WTC11 (cell line): ENCODE measurements around the gene ZFP62. TPM values are rescaled to one million over a fixed set of nuclear protein-coding genes. Genes with fewer than 3 reads are reported as not detected.
A peak's percentile ranks its signal among the peaks of the same experiment; 100 is the strongest.

ENCODE experiments used
- ATAC-seq: fragments of 200-7000 bp; cut with Tn5 transposase; 2 replicates; pipeline ENCODE4 v1.10.0; 2021; ENCODE audit warnings: mild to moderate bottlenecking, moderate library complexity
- CTCF ChIA-PET: fragments of 300-600 bp; sonication (Branson Sonifier 250); formaldehyde crosslinking; loops from one replicate; lab custom pipeline; 2021; ENCODE audit warnings: antibody characterized with exemption; lab: Charles Lee
- POLR2A ChIA-PET: fragments of 350-600 bp; sonication (Branson Sonifier 250); formaldehyde crosslinking; loops from one replicate; lab custom pipeline; 2021; ENCODE audit warnings: antibody characterized with exemption; lab: Charles Lee
- DNase-seq: peaks from one replicate; pipeline ENCODE4 v3.0.0; 2021; ENCODE audit warnings: low spot score
- H3K27ac Mint-ChIP-seq: 2 replicates; pipeline ENCODE4 v1.8.0; 2021; ENCODE audit warnings: mixed read lengths
- H3K27me3 Mint-ChIP-seq: 2 replicates; pipeline ENCODE4 v1.8.0; 2021; ENCODE audit warnings: low read depth, mild to moderate bottlenecking, moderate library complexity, mixed read lengths
- H3K36me3 Mint-ChIP-seq: 2 replicates; pipeline ENCODE4 v1.8.0; 2021; ENCODE audit warnings: mixed read lengths
- H3K4me1 Mint-ChIP-seq: 2 replicates; pipeline ENCODE4 v1.8.0; 2022; ENCODE audit warnings: mixed read lengths
- H3K4me3 Mint-ChIP-seq: 2 replicates; pipeline ENCODE4 v1.8.0; 2021; ENCODE audit warnings: mild to moderate bottlenecking, moderate library complexity, mixed read lengths
- H3K9me3 Mint-ChIP-seq: 2 replicates; pipeline ENCODE4 v1.8.0; 2021; ENCODE audit warnings: mixed read lengths
- CBFB ChIP-seq: sonication (generic); formaldehyde crosslinking; IDR thresholded peaks from 2 replicates; pipeline ENCODE4 v1.8.1; 2022; ENCODE audit warnings: mild to moderate bottlenecking, low read depth, missing genetic modification reagents
- E2F4 ChIP-seq: sonication (generic); formaldehyde crosslinking; IDR thresholded peaks from 2 replicates; pipeline ENCODE4 v1.8.1; 2022; ENCODE audit warnings: low read depth, mild to moderate bottlenecking, moderate library complexity, missing genetic modification reagents, borderline replicate concordance
- EMX1 ChIP-seq: fragments of 250-450 bp; sonication (Bioruptor Pico); IDR thresholded peaks from 2 replicates; pipeline ENCODE4 v1.8.0; 2021; ENCODE audit warnings: mild to moderate bottlenecking
- HMGA2 ChIP-seq: fragments of 250-450 bp; sonication (Bioruptor Pico); IDR thresholded peaks from 2 replicates; pipeline ENCODE4 v1.4.0; 2021; ENCODE audit warnings: mild to moderate bottlenecking, moderate library complexity
- IRF2 ChIP-seq: sonication (generic); formaldehyde crosslinking; IDR thresholded peaks from 2 replicates; pipeline ENCODE4 v1.8.0; 2022; ENCODE audit warnings: low read depth, missing genetic modification reagents, borderline replicate concordance
- JUN ChIP-seq: sonication (generic); formaldehyde crosslinking; IDR thresholded peaks from 2 replicates; pipeline ENCODE4 v1.8.0; 2023; ENCODE audit warnings: mild to moderate bottlenecking, missing genetic modification reagents
- MYBL2 ChIP-seq: sonication (generic); formaldehyde crosslinking; IDR thresholded peaks from 2 replicates; pipeline ENCODE4 v1.8.1; 2023; ENCODE audit warnings: mild to moderate bottlenecking, moderate library complexity, missing genetic modification reagents
- PRDM15 ChIP-seq: sonication (generic); formaldehyde crosslinking; IDR thresholded peaks from 2 replicates; pipeline ENCODE4 v1.8.0; 2022; ENCODE audit warnings: missing genetic modification reagents
- RELA ChIP-seq: sonication (generic); formaldehyde crosslinking; IDR thresholded peaks from 2 replicates; pipeline ENCODE4 v1.8.1; 2022; ENCODE audit warnings: missing genetic modification reagents, mild to moderate bottlenecking, borderline replicate concordance
- SP1 ChIP-seq: sonication (generic); formaldehyde crosslinking; conservative IDR thresholded peaks from 2 replicates; pipeline ENCODE4 v1.8.1; 2022; ENCODE audit warnings: missing genetic modification reagents
- TEAD4 ChIP-seq: sonication (generic); formaldehyde crosslinking; IDR thresholded peaks from 2 replicates; pipeline ENCODE4 v1.8.0; 2022; ENCODE audit warnings: mild to moderate bottlenecking, missing genetic modification reagents
- USF2 ChIP-seq: sonication (generic); formaldehyde crosslinking; IDR thresholded peaks from 2 replicates; pipeline ENCODE4 v1.8.1; 2023; ENCODE audit warnings: mild to moderate bottlenecking, missing genetic modification reagents, moderate library complexity
- ZBTB43 ChIP-seq: sonication (generic); formaldehyde crosslinking; IDR thresholded peaks from 2 replicates; pipeline ENCODE4 v1.8.1; 2023; ENCODE audit warnings: mild to moderate bottlenecking, missing genetic modification reagents
- ZNF121 ChIP-seq: sonication (generic); formaldehyde crosslinking; IDR thresholded peaks from 2 replicates; pipeline ENCODE4 v1.8.0; 2023; ENCODE audit warnings: missing genetic modification reagents
- ZNF416 ChIP-seq: fragments of 250-450 bp; sonication (Bioruptor Pico); IDR thresholded peaks from 2 replicates; pipeline ENCODE4 v1.9.0; 2021; ENCODE audit warnings: mild to moderate bottlenecking, inconsistent platforms
- total RNA-seq: library from RNA; stranded (reverse); gene quantifications from 3 replicates; pipeline ENCODE4 v1.2.3, GENCODE V29; 2021

ZFP62 gene
- total RNA-seq, 1 experiment from 2014 or later = 41.2 TPM

GRCh38 chr5:180818677-180819341 lies 42.3 kb downstream of the ZFP62 start:
- TF ChIP-seq EMX1 (no peak), HMGA2 (peak; percentile 79; the same call in 1 of the 2 replicates)
- CTCF ChIA-PET = interaction anchor here (0.8 to 0.9 kb wide), 3 partner anchors 29 to 270 kb away, joined by 3 read pairs; no protein-coding TSS in a partner anchor
- H3K4me1 Mint-ChIP-seq = peaks cover 27% of the 10 kb centered on the region
- H3K36me3 Mint-ChIP-seq = no peaks in the 10 kb centered on the region
- no peak for ATAC-seq
- DNase-seq = no peak
- peaks cover 3% of the 10 kb centered on the region; the same call in 1 of the 2 replicates for H3K27me3 Mint-ChIP-seq
- H3K9me3 Mint-ChIP-seq = no peaks in the 10 kb centered on the region
- H3K4me3 Mint-ChIP-seq = no peak overlapping the region
- H3K27ac Mint-ChIP-seq = no peak overlapping the region
- POLR2A ChIA-PET = interaction anchor here (1.2 kb wide), 1 partner anchor 13 kb away, joined by 4 read pairs; no protein-coding TSS in a partner anchor

GRCh38 chr5:180817893-180818674 lies 43.0 kb downstream of the ZFP62 start:
- H3K9me3 Mint-ChIP-seq = no peaks in the 10 kb centered on the region
- H3K27ac Mint-ChIP-seq = no peak overlapping the region
- CTCF ChIA-PET = interaction anchor here (0.8 to 1.1 kb wide), 5 partner anchors 13 to 270 kb away, joined by 3 to 5 read pairs (median 3); no protein-coding TSS in a partner anchor
- POLR2A ChIA-PET = interaction anchor here (1.2 kb wide), 1 partner anchor 14 kb away, joined by 4 read pairs; no protein-coding TSS in a partner anchor
- TF ChIP-seq IRF2 (no peak), JUN (CRISPR knock-in tag) (no peak)
- DNase-seq (no peak), ATAC-seq (no peak)
- no peak overlapping the region for H3K4me3 Mint-ChIP-seq
- peaks cover 3% of the 10 kb centered on the region; the same call in 1 of the 2 replicates for H3K27me3 Mint-ChIP-seq
- H3K4me1 Mint-ChIP-seq = peaks cover 27% of the 10 kb centered on the region
- H3K36me3 Mint-ChIP-seq = no peaks in the 10 kb centered on the region

GRCh38 chr5:180816608-180817534 lies 44.2 kb downstream of the ZFP62 start:
- peak; percentile 41; the same call in 1 of the 2 replicates for ATAC-seq
- peak overlapping the region; percentile 3; the same call in 1 of the 2 replicates for H3K4me3 Mint-ChIP-seq
- POLR2A ChIA-PET = interaction anchor here (0.6 kb wide), 1 partner anchor 43 kb away, joined by 5 read pairs; no protein-coding TSS in a partner anchor

GRCh38 chr5:180815293-180815917 lies 45.7 kb downstream of the ZFP62 start:
- Mint-ChIP-seq H3K4me1 (peaks cover 38% of the 10 kb centered on the region), H3K36me3 (no peaks in the 10 kb centered on the region), H3K9me3 (no peaks in the 10 kb centered on the region), H3K4me3 (no peak overlapping the region), H3K27ac (0 out of 2 replicates have a peak overlapping the region, but pooled peaks have one; percentile 37), H3K27me3 (peaks cover 3% of the 10 kb centered on the region; the same call in 1 of the 2 replicates)
- DNase-seq (no peak), ATAC-seq (no peak)
- POLR2A ChIA-PET = no interaction called here
- CTCF ChIA-PET = no interaction called here
- TF ChIP-seq CBFB (CRISPR knock-in tag) (no peak), ZNF416 (CRISPR knock-in tag) (no peak), E2F4 (no peak), MYBL2 (CRISPR knock-in tag) (no peak), RELA (CRISPR knock-in tag) (no peak), USF2 (CRISPR knock-in tag) (no peak), ZBTB43 (CRISPR knock-in tag) (no peak), PRDM15 (no peak), IRF2 (no peak)

More at GRCh38 chr5:180816608-180817534, 44.2 kb downstream of the ZFP62 start:
- peaks cover 34% of the 10 kb centered on the region for H3K4me1 Mint-ChIP-seq
- CTCF ChIA-PET = interaction anchor here (0.7 to 1.2 kb wide), 6 partner anchors 14 to 98 kb away, joined by 3 to 5 read pairs (median 4); no protein-coding TSS in a partner anchor
- TF ChIP-seq ZNF121 (CRISPR knock-in tag) = no peak
- TF ChIP-seq SP1 (CRISPR knock-in tag) = 0 out of 2 replicates have a peak, but pooled peaks have one; percentile 22
- TF ChIP-seq TEAD4 = no peak
- H3K9me3 Mint-ChIP-seq = no peaks in the 10 kb centered on the region
- peaks cover 3% of the 10 kb centered on the region; the same call in 1 of the 2 replicates for H3K27me3 Mint-ChIP-seq
- no peaks in the 10 kb centered on the region for H3K36me3 Mint-ChIP-seq
- peak overlapping the region; percentile 50 for H3K27ac Mint-ChIP-seq
- no peak for DNase-seq
